ENCODE data around the gene CWC27.
A peak's percentile ranks its signal among the peaks of the same experiment; 100 is the strongest.
"Not testable (repeated sequence)": the region's sequence is repeated elsewhere in the genome, so short reads cannot be mapped to it uniquely, and the experiment has no call there.

Gene CWC27

DNA sequence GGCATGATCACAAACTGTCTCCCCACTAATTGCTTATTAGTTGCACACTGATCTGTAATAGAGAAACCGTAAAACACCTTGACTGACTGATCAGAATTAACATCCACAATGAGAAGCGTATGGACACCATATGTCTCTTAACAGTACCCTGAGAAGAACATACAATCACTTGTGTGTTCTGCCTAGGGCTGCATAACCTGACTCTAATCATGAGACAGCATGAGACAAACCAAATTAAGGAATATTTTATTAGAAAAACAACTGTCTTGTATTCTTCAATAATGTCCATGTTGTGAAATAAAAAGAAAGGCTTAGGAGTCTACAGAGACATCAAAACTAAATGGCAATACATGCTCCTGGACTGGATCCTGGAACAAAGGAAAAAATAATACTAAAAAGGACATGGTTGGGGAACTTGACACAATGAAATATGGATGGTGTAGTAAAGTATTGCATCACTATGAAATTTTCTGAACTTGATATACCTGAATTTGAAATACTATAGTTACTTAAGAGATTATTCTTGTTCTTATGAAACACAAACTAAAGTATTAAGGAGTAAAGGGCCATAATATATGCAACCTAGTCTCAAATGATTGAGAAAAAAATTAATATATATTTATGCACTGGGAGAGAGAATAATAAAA, 162.1 kb downstream of the CWC27 start:
- no peak for DNase-seq

DNA sequence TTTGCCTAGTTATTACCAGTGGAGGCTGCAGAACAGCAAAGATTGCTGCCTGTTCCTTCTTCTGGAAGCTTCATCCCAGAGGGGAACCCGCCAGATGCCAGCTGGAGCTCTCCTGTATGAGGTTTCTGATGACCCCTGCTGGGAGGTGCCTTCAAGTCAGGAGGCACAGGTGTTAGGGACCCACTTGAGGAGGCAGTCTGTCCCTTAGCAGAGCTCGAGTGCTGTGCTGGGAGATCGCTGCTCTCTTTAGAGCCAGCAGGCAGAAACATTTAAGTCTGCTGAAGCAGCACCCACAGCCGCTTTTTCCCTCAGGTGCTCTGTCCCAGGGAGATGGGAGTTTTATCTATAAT, 170.7 kb downstream of the CWC27 start:
- not testable (repeated sequence) for DNase-seq

GRCh38 chr5:64939772-64940510, 171.2 kb downstream of the CWC27 start:
- DNase-seq: no peak

DNA sequence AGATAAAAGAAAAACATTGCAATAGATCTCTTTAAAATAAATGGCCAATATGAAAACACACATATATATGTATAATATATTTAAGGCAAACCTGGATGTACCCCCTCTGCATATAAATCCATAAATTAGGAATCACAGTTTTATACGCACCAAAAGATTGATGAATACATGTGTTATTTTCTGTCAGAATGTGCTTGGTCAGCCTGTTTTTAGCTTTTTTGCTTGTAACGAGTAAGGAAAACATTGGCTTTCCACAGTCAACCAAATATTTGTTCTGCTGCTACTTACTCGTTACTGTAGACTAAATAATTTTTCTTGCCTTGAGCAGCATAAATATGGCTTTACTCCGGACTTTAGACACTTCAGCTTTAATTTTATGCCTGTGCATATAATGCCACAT, 173.7 kb downstream of the CWC27 start:
- DNase-seq: no peak

- DNase-seq: no peak
Observed at GRCh38 chr5:64944868-64945267, 176.1 kb downstream of the CWC27 start.

- DNase-seq: peak; percentile 21
Observed at GRCh38 chr5:64947031-64947430, 178.3 kb downstream of the CWC27 start.

- no peak for DNase-seq
Observed at GRCh38 chr5:64947801-64948200, 179.1 kb downstream of the CWC27 start.

DNA sequence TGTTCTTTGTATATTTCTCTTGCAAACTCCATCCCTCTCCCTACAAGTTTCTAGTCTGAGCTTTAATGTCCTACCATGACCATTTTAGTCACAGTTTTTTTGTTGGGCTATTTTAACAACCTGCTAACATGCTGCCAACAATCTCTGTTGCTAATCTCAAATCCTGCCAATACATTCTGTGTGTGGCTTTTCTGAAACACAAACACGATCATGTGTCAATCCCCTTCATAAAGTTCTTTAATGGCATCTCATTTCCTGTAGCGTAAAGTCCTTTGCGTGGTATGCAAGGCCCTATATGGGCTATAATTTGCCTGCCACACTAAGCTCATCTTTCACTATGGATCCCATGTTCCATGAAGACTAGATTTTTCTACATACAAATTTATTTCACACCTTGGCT, 180.6 kb downstream of the CWC27 start:
- no peak for DNase-seq

DNA sequence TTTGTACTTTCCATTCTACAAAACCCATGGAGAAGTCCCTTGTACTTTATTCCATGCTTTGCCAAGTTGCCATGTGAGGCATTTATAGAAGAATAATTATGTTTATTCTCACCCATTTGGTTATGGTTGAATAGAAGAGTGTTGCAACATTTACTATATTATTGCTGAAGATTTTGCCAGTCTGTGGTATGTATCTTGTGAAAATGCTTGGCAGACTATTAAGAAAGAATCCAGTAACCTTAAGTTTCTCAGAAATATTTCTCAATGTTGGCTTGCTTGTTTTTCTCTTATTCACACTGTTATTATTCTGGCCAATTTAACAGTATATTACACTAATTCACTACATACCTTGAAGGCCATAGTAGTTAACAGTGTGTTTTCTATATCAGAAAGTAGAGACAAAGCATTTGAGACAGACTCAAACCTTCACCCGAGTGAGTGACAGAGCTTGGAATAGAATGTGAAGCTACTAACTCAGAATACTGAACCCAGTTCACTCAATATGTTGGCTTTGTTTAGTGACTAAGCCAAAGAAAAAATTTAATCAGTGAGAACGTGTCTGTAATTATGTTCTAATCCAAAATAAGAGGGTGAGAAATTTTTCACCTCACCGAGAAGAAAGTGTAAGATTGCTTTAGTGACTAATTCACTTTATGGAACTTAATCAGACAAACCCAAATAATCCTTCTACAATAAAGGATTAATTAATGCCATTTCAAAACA, 184.4 kb downstream of the CWC27 start:
- peak; percentile 25 for DNase-seq

DNA sequence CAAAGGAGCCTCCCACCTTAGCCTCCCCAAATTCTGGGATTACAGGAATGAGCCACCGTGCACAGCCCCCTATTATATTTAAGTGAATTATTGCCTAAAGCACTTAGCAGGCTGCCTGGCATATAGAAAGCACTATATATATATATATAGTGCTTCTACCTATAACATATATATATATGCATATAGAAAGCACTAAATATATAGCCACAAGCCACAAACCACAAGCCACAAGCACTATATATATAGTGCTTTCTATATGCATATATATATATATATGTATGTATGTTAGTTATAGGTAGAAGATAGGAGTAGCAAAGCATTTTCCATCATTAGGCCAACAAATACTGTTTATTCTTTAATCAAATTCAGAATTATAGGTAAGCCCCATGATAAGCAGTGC, 185.8 kb downstream of the CWC27 start:
- DNase-seq: no peak

DNA sequence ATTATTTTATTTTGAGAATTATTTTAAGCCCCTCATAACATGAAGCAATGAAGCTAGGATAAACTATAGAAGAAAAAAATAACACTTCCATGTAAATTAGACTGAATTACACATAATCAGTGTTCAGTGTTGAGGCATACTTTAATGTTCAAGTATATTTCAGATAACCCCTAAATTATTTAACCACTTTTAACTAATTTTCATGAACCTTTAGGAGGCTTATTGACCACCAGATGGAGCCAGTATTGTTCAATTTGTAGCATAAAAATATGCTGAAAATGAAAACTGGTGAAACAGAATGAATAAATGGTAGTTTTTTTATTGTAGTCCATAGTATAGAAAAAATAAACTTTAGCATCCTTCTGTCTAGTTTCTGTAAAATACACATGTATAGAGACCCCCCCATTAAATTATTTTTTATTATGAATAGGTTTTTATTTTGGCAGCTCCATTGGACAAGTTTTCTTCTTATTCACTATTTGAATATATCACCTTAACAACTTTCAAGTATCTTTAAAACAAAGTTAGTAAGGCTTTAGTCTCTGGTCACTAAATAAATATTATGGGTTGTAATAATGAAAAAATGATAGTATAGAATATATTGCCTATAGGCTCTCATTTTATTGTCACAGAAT, 190.1 kb downstream of the CWC27 start:
- DNase-seq: no peak

GRCh38 chr5:64963278-64963677, 194.5 kb downstream of the CWC27 start:
- DNase-seq: no peak

DNA sequence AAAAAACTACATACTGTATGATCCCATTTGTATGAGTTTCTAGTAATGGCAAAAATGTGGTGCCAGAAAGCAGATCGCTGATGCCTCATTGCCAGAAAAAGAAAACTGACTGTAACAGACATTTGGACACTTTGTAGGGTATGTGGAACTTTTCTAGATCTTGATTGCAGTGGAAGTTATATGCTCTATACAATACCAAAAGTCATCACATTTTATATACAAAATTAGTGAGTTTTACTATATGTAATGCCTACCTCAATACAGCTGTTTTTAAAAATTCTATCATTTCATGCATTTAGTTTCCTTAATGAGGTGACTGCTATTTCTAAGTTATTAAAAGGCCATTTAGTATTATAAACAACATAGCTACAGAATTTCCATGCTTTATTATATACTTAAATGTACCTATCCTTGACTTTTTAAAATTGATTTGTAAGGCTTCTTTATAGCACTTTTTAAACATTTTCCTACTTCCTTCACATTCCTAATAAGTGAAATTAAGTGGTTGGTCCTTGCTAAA, 199.9 kb downstream of the CWC27 start:
- DNase-seq: no peak

DNA sequence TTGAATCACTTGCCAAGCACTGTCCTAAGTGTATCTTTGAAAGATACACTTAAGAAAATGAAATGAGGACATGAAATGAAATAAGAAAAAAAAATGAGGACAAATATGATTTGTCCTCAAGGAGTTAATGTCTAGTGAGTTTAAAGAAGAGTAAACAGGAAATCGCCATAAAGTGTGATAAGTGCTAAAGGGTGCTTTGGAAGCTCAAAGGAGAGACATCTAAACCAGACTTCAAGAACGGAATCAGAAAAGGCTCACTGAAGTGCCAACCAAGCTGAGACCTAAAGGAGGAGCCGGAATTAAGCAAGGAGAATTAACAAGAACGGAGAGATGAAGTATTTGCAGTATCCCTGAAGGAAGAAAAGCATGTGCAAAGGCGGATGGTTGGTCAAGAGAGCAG, 200.8 kb downstream of the CWC27 start:
- no peak for DNase-seq

DNA sequence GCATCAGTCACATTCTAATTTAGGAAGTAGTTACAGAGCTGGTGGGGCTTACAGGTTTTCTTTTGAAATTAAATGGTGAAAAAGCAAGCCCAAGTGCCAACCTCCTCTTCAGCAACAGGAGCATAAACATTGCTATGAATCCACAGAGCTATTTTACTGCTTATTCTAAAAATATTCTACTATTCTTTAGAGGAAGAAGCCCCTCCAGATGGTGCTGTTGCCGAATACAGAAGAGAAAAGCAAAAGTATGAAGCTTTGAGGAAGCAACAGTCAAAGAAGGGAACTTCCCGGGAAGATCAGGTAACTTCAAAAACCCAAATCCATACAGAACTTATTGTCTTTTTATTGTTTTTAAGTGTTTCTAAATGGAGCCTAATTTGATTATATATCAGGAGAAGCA, 202.8 kb downstream of the CWC27 start:
- DNase-seq: no peak

- no peak for DNase-seq
Observed at GRCh38 chr5:64971990-64972389, 203.3 kb downstream of the CWC27 start.

- DNase-seq: no peak
Observed at GRCh38 chr5:64972591-64972990, 203.9 kb downstream of the CWC27 start.

- no peak for DNase-seq
Observed at GRCh38 chr5:64973215-64973614, 204.5 kb downstream of the CWC27 start.

DNA sequence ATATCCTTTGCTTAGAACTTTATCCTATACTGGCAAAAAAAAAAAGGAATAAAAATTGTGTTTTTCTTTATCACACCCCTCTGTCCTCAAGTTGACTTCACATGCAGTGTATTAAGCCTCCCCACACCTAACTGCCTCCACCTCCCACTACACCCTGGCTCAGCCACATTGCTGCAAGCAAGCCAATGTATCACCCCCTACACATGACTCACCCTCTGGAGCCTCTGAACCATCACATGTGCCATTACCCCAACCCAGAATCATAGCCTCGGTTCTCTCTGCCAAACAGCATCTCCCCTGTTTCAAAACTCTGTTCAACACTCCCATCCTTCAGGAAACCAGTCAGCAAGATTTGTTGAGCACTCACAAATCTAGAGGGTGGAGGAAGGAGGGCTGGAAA, 209.0 kb downstream of the CWC27 start:
- DNase-seq: peak; percentile 96

DNA sequence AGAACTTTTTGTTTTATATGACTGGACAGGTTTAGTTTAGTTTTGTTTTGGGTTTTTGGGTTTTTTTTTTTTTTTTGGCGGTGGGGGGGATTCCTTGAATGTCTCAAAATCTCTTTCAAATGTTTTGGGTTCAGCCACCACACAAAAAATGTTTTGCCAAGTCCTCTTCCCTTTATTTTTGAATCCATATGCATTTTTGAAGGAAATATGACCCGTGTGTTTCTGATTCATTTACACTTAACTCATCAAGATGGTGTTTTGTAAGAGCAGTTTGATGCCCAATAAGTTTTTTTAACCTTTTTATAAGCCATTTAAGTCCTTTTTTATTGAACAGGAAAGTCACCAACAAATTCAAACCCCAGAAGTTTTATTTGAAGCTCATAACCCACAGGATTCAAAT, 209.8 kb downstream of the CWC27 start:
- no peak for DNase-seq

DNA sequence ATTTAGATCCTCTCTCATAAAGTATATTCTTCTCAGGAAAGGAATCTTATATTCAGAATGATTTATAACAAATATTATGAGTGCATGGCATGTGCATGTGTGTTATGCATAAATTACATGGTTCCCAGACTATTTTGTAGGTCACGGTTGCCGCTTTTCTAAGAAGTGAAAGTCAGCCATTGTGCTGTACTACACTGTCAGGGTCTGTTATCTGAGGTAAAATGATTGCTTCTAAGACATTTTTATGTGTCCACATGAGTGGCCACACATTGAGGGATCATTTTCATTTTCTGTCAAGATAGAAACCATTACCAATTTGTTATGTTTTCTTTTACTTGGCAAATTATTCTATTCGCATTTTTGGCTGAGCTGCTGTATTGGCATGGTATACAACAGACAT, 210.8 kb downstream of the CWC27 start:
- no peak for DNase-seq

- no peak for DNase-seq
Observed at GRCh38 chr5:64980176-64980575, 211.4 kb downstream of the CWC27 start.

- no peak for DNase-seq
Observed at GRCh38 chr5:64987768-64988167, 219.0 kb downstream of the CWC27 start.

GRCh38 chr5:65009207-65009606, 240.5 kb downstream of the CWC27 start:
- DNase-seq: no peak
